Measurements from ENCODE around the gene YWHAG.
"Not testable (repeated sequence)": the region's sequence is repeated elsewhere in the genome, so short reads cannot be mapped to it uniquely, and the experiment has no call there.

Gene YWHAG

GRCh38 chr7:76303202-76304147, 55.3 kb downstream of the YWHAG start:
- Mint-ChIP-seq H3K4me3 (peak overlapping the region; percentile 85), H3K27ac (peak overlapping the region; percentile 89), H3K9me3 (no peaks in the 10 kb centered on the region), H3K36me3 (no peaks in the 10 kb centered on the region), H3K4me1 (peaks cover 13% of the 10 kb centered on the region), H3K27me3 (no peaks in the 10 kb centered on the region)

- Mint-ChIP-seq H3K36me3 (no peaks in the 10 kb centered on the region), H3K9me3 (no peaks in the 10 kb centered on the region), H3K4me1 (peaks cover 13% of the 10 kb centered on the region), H3K27ac (peak within 1 kb of the TSS; percentile 92), H3K27me3 (no peaks in the 10 kb centered on the region), H3K4me3 (peak within 1 kb of the TSS; percentile 85)
Measured at GRCh38 chr7:76302347-76303201, 56.2 kb downstream of the YWHAG start, which contains the start of gene HSPB1. HSPB1 (plus strand) TSS chr7:76302673; CDS start chr7:76302713, 40 bp downstream.

- Mint-ChIP-seq H3K27ac (no peak overlapping the region), H3K27me3 (no peaks in the 10 kb centered on the region), H3K9me3 (no peaks in the 10 kb centered on the region), H3K4me3 (no peak overlapping the region), H3K4me1 (peaks cover 13% of the 10 kb centered on the region), H3K36me3 (no peaks in the 10 kb centered on the region)
Measured at GRCh38 chr7:76301000-76301399, 57.8 kb downstream of the YWHAG start.

- no peaks in the 10 kb centered on the region for H3K36me3 Mint-ChIP-seq
- H3K4me3 Mint-ChIP-seq = no peak overlapping the region
- H3K27me3 Mint-ChIP-seq = no peaks in the 10 kb centered on the region
- no peaks in the 10 kb centered on the region for H3K9me3 Mint-ChIP-seq
- H3K4me1 Mint-ChIP-seq = peaks cover 13% of the 10 kb centered on the region
- H3K27ac Mint-ChIP-seq = no peak overlapping the region
Measured at GRCh38 chr7:76300166-76300731, 58.5 kb downstream of the YWHAG start.

GRCh38 chr7:76296743-76297740, 61.7 kb downstream of the YWHAG start:
- no peaks in the 10 kb centered on the region for H3K9me3 Mint-ChIP-seq
- no peaks in the 10 kb centered on the region for H3K36me3 Mint-ChIP-seq
- no peak overlapping the region for H3K27ac Mint-ChIP-seq
- no peak overlapping the region for H3K4me3 Mint-ChIP-seq
- peaks cover under 1% of the 10 kb centered on the region for H3K4me1 Mint-ChIP-seq
- H3K27me3 Mint-ChIP-seq = no peaks in the 10 kb centered on the region

- Mint-ChIP-seq H3K4me1 (peaks cover 5% of the 10 kb centered on the region), H3K4me3 (no peak overlapping the region), H3K9me3 (no peaks in the 10 kb centered on the region), H3K27ac (no peak overlapping the region), H3K27me3 (no peaks in the 10 kb centered on the region), H3K36me3 (no peaks in the 10 kb centered on the region)
Measured at GRCh38 chr7:76294344-76295024, 64.3 kb downstream of the YWHAG start.

- peaks cover 5% of the 10 kb centered on the region for H3K4me1 Mint-ChIP-seq
Measured at GRCh38 chr7:76293407-76293901, 65.3 kb downstream of the YWHAG start.

GRCh38 chr7:76292911-76293310, 65.9 kb downstream of the YWHAG start:
- not testable (repeated sequence) for H3K27me3 Mint-ChIP-seq, H3K27ac Mint-ChIP-seq, H3K36me3 Mint-ChIP-seq, H3K9me3 Mint-ChIP-seq, H3K4me1 Mint-ChIP-seq, H3K4me3 Mint-ChIP-seq

More at GRCh38 chr7:76293407-76293901, 65.3 kb downstream of the YWHAG start:
- Mint-ChIP-seq H3K9me3 (no peaks in the 10 kb centered on the region), H3K36me3 (no peaks in the 10 kb centered on the region), H3K27me3 (no peaks in the 10 kb centered on the region), H3K27ac (no peak overlapping the region), H3K4me3 (no peak overlapping the region)

- H3K27ac Mint-ChIP-seq = peak overlapping the region; percentile 51
Measured at GRCh38 chr7:76292213-76292573, 66.6 kb downstream of the YWHAG start.

GRCh38 chr7:76291351-76292212, 67.2 kb downstream of the YWHAG start:
- Mint-ChIP-seq H3K27ac (peak overlapping the region; percentile 51), H3K4me1 (peaks cover 5% of the 10 kb centered on the region), H3K36me3 (no peaks in the 10 kb centered on the region), H3K4me3 (no peak overlapping the region), H3K9me3 (no peaks in the 10 kb centered on the region), H3K27me3 (no peaks in the 10 kb centered on the region)

More at GRCh38 chr7:76292213-76292573, 66.6 kb downstream of the YWHAG start:
- no peak overlapping the region for H3K4me3 Mint-ChIP-seq
- peaks cover 5% of the 10 kb centered on the region for H3K4me1 Mint-ChIP-seq
- no peaks in the 10 kb centered on the region for H3K36me3 Mint-ChIP-seq
- no peaks in the 10 kb centered on the region for H3K27me3 Mint-ChIP-seq
- no peaks in the 10 kb centered on the region for H3K9me3 Mint-ChIP-seq

- not testable (repeated sequence) for H3K9me3 Mint-ChIP-seq, H3K4me1 Mint-ChIP-seq, H3K27ac Mint-ChIP-seq, H3K27me3 Mint-ChIP-seq, H3K36me3 Mint-ChIP-seq, H3K4me3 Mint-ChIP-seq
Measured at GRCh38 chr7:76290847-76291350, 67.9 kb downstream of the YWHAG start.

- no peaks in the 10 kb centered on the region for H3K36me3 Mint-ChIP-seq
- H3K27ac Mint-ChIP-seq = no peak overlapping the region
- no peaks in the 10 kb centered on the region for H3K9me3 Mint-ChIP-seq
- H3K4me1 Mint-ChIP-seq = peaks cover 5% of the 10 kb centered on the region
- no peak overlapping the region for H3K4me3 Mint-ChIP-seq
- peaks cover 12% of the 10 kb centered on the region for H3K27me3 Mint-ChIP-seq
Measured at GRCh38 chr7:76286842-76287403, 71.9 kb downstream of the YWHAG start.
